ENCODE results near the gene C1orf50.
A peak's percentile ranks its signal among the peaks of the same experiment; 100 is the strongest.
"Not testable (repeated sequence)": the region's sequence is repeated elsewhere in the genome, so short reads cannot be mapped to it uniquely, and the experiment has no call there.

C1orf50 gene

GRCh38 chr1:42747125-42747524, 19.9 kb upstream of the C1orf50 start:
- TF ChIP-seq CTCF (IDR thresholded peaks at IDR 0.05) = peak; percentile 76
- TF ChIP-seq ZFX (IDR thresholded peaks at IDR 0.05; ENCODE audit: borderline replicate concordance) = no peak
- H3K27ac ChIP-seq = no peak overlapping the region

GRCh38 chr1:42748021-42748420, 19.0 kb upstream of the C1orf50 start:
- TF ChIP-seq ZFX (IDR thresholded peaks at IDR 0.05; ENCODE audit: borderline replicate concordance) = no peak
- TF ChIP-seq CTCF (IDR thresholded peaks at IDR 0.05) = no peak

GRCh38 chr1:42748461-42749410, 18.3 kb upstream of the C1orf50 start:
- H3K27ac ChIP-seq = no peak overlapping the region
- no peak for TF ChIP-seq CTCF (IDR thresholded peaks at IDR 0.05)
- no peak for TF ChIP-seq ZFX (IDR thresholded peaks at IDR 0.05; ENCODE audit: borderline replicate concordance)

More at GRCh38 chr1:42748021-42748420, 19.0 kb upstream of the C1orf50 start:
- H3K27ac ChIP-seq = no peak overlapping the region

DNA sequence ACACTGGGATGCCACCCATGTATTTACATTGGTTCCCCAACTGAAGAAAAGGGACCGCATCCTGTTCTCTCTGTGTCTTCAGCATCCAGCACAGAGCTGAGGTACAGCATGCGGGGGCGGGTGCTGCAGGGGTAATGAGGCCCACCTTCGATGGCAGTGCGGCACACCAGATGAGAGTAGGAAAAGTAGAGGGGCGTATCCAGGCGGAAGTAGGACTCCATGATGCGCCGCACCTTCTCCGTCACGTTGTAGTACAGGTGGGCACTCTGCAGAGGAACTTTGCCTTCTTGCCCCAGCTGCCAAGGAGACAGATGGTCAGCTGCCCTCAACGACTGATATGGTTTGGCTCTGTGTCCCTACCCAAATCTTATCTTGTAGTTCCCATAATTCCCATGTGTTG, 17.0 kb upstream of the C1orf50 start:
- H3K27ac ChIP-seq = no peak overlapping the region
- TF ChIP-seq CTCF (IDR thresholded peaks at IDR 0.05) = no peak
- no peak for TF ChIP-seq ZFX (IDR thresholded peaks at IDR 0.05; ENCODE audit: borderline replicate concordance)

- H3K27ac ChIP-seq = not testable (repeated sequence)
Measured at GRCh38 chr1:42751511-42752070, 15.5 kb upstream of the C1orf50 start.

GRCh38 chr1:42752284-42752683, 14.8 kb upstream of the C1orf50 start:
- no peak overlapping the region for H3K27ac ChIP-seq
- TF ChIP-seq CTCF (IDR thresholded peaks at IDR 0.05) = no peak
- no peak for TF ChIP-seq ZFX (IDR thresholded peaks at IDR 0.05; ENCODE audit: borderline replicate concordance)

- no peak for TF ChIP-seq ZFX (IDR thresholded peaks at IDR 0.05; ENCODE audit: borderline replicate concordance)
- no peak overlapping the region for H3K27ac ChIP-seq
Measured at GRCh38 chr1:42753070-42753469, 14.0 kb upstream of the C1orf50 start.

Data from 22Rv1 (cell line).